ENCODE results near the gene CKLF.
"Not testable (repeated sequence)": the region's sequence is repeated elsewhere in the genome, so short reads cannot be mapped to it uniquely, and the experiment has no call there.

The CKLF gene

DNA sequence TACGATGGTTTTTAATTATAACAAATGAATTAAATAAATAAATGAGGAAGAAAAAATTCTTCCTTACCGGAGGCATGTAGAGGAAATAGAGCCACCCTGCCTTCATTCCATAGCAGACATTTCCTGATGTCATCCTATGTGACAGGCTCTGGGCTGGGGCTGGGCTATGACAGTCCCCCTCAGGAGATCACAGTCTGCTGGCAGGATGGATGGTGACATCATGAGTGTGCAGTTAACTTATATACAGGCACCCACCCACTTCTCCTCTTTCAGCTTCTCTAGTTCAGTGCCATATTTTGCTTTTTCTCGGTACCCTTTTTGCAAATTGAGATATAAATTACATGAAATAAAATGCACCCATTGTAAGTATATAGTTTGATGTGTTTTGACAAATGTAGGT lies 45.7 kb downstream of the CKLF start:
- DNase-seq (ENCODE audit: low read depth) = no peak

DNA sequence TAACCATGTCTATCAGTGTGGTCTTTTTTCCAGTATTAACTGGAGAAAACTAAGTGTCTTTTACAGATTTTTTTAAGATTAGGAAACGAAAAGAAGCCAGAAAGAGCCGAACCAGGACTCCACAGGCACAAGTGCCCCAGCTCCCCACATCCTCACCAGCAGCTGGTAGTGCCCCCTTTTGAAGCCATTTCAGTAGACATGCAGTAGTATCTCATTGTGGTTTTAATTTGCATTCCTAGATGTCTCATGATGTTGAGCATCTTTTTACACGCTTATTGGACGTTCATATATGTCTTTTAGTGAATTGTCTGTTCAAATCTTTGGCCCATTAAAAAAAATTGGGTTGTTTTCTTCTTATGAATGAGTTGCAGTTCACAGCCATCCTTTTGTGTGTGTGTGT lies 47.4 kb downstream of the CKLF start:
- no peak for DNase-seq (ENCODE audit: low read depth)

DNA sequence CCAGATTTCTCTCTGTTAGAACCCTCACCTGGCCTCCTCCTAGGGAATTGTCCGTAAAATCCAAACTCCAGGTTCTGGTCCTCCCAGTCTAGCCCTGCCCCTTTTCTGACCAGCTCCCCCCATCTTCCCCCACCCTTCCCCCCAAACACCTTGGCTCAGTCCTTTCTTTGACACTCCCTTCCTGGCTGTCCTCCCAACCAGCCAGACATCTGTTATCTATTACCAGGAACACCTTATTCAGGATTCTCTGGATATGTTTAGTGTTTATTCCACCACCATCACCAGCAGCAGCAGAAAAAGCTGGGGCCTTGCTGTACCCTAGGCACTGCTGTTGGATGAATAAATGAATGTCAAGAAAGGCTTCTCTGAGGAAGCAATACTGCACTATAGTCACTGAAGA lies 48.1 kb downstream of the CKLF start:
- DNase-seq (ENCODE audit: low read depth) = no peak

DNA sequence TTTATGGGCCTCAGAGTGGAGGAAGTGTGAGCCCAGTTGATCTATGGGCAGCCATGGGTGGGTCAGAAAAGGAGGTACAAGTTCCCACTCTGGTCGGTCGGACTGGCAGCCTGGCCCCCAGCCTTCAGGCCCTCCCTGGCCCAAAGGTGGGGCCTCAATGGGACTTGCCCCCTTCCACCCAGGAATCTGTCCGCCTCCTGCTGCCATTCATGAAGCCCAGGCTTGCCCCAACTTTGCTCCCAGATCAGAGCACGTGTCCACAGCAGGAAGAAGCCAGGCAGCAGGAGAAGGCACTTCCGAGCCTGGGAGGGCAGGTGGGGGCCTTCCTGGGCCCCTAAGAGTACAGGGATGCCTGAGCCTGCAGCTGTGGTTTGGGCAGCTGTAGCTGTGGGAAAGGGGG lies 49.1 kb downstream of the CKLF start:
- no peak for DNase-seq (ENCODE audit: low read depth)

DNA sequence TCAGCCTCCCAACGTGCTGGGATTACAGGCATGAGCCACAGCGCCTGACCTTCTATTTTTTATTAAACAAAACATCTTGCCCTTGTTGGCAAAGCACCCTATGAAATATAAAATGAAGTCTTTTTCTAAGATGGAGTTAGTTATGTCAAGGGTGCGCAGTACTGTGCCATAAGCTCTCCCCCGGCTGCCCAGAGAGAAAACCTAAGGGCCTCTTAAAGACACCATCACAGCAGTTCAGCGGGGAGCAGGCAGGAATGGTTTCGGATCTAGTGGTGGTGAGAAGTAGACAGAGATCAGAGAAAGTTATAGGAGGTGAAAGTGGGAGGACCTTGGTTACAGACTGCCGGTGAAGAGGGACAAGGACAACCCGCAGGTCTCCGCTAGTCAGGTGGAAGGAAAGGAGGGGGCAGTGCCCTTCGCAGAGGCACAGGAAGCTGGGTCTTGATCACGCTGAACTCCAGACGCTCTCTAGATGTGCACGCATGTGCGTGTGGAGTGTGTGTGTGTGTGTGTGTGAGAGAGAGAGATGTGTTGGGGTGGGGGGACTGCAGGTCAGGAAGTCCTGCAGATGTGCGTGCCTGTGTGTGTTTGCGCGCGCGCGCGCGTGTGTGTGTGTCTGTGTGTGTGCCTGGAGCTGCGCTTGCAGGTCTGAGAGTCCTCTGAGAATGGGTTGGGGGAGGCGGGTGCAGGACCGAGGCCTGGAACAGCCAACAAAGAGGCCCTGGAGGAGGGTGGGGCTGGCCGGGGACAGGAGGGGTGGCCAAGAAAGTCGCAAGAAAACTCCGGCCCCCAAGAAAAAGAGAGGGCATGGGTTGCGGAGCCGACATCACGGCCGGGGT lies 51.4 kb downstream of the CKLF start:
- no peak for DNase-seq (ENCODE audit: low read depth)

DNA sequence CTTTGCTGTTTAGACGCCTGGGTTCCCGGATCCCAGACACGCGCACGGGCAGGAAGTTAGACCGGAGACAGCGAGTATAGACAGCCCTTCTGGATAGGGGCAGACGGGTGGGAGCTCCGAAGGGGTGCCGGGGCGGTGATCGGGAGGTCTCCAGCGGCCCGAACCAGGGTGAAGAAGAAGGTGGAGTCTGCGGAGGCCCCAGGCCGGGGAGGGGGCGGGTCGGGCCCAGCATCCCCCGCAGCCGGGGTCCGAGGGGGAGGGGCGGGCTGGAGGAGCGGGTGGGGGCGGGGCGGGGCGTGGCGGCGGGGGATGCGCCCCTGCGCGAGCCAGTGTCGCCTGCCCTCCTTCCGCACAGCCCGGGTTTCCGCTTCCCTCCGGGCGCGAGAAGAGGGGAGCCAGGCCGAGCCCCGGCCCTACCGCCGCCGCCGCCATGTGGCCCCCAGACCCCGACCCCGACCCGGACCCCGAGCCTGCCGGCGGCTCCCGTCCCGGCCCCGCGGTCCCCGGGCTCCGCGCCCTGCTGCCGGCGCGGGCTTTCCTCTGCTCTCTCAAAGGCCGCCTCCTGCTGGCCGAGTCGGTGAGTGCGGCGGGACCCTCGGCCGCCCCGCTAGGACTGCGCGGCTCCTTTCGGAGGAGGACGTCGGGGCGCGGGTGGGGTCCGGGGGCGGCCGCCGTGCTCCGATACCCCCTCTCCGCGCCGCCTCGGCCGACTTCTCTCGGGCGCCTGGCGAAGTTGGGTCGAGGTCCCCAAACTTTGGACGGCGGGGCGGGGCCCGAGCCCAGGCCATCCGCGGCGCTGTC lies 52.2 kb downstream of the CKLF start, which contains the start of gene CMTM3:
Gene CMTM3 (plus strand): TSS at position 329 of the 801 bp plus-strand sequence. CDS start 102 bp downstream, at position 431.
- DNase-seq (ENCODE audit: low read depth) = no peak

DNA sequence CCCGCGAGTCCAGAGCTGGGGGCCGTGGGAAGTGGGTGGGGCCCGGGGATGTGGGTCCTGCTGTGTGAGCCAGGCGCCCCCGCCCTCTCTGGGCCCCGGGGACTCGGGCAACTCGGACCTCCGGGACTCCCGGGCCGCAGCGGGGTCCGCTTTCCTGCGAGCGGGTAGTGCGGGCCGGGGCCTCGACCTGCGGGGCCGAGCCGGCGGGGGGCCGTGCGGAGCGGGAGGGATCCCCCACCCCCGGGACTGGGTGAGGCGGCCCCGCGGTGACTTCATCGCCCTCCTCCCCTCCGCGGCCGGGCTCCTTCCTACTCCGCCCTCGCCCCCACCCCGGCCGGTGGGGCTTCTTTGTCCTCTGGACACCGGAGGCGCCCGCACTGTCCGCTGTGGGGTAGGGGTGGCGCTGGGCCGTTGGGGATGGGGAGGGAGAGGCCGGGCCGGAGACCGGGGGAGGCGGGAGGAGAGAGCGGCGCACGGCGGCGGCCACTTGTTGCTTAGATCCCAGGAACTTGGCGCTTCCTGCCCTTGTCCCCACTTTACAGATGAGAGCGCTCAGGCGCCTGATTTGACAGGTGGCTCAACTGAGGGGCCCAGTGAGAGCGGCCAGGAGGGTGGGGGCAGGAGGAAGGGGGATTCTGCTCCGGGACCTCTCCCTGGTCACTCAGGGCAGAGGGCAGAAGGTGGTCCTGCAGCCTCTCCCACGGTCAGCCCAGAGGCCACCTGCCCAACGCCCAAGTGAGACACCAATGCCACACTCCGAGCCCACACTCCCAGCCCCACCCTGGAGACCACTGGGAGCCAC lies 53.0 kb downstream of the CKLF start:
- DNase-seq (ENCODE audit: low read depth) = no peak

DNA sequence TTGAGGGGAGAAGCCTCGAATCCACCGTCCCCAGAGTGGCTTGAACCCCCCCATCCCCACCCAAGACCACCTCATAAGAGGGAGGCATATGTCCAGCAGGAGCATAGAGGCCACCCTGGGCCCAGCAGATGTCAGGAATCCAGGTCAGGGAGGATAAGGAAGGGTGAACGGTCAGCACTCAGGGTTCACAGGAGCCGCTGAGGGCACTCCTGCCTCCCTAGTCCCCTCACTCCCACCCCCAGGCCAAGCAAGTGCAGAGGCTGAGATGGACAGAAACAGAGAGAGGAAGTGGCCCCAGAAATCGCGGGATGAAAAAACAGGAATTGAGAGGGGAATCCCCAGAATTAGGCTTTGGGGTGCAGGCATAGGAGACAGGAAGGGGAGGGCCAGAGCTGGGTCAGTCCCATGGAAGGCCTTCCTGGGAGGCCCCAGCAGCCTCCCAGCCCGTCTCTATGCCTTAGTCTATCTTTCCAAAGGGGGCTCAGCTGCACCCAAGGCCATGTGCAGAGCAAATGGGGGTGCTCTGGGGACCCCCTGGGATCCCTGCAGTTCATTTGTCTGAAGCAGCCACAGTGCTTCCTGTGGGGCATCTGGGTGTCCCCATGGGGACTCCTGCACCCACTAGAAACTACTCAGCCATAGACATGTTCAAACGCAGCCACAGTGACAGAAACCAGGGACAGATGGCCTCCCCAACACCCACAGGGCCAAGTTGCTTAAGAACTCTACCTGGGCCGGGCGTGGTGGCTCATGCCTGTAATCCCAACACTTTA lies 53.8 kb downstream of the CKLF start:
- DNase-seq (ENCODE audit: low read depth) = no peak

DNA sequence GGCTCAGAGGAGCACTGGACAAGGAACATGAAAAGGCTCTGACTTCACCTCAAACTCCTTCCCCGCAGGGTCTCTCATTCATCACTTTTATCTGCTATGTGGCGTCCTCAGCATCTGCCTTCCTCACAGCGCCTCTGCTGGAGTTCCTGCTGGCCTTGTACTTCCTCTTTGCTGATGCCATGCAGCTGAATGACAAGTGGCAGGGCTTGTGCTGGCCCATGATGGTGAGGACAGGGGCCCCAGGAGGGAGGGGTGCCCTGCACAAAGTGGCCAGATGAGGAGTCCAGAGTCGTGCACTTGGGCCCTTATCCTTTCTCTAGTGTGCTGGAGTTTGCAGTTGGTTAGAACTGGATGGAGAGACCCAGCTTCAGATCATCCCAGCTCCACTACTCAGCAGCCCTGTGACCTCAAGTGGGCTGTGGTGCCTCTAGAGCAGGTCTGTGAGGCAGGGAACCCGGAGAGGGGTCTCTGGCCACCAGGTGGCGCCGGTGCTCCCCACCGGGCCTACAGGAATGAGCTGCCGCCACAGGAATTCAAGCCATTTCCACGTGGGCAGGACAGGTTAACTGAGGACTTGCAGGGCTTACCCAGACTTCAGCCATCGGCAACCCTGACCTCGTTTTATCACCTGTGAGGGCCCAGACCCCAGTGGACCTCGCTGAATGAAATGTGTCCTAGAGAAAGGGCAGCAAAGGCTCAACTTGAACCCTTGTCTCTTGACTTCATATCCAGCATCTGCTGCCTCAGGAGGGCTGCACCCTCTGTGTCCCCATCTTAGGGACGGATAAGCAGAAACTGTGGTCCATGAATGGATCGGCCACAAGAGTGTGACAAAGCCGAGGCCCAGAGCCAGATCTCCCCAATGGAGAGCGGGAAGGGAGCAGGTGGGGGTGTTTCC lies 56.1 kb downstream of the CKLF start:
- DNase-seq (ENCODE audit: low read depth) = peak; percentile 70

DNA sequence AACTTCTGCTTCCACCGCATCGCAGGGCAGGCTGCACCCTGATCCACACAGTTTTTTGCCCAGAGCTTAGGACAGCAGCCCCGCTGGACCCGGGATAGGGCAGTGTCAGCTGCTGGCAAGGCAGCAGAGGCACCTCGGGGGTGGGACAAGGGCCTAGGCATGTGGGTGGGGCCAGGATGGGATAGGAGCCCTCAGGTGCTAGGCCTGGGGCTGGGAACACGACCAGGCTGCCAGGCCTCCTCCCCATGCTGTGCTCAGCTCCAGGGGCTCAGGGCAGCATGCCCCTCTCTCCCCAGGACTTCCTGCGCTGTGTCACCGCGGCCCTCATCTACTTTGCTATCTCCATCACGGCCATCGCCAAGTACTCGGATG lies 56.7 kb downstream of the CKLF start:
- no peak for DNase-seq (ENCODE audit: low read depth)

DNA sequence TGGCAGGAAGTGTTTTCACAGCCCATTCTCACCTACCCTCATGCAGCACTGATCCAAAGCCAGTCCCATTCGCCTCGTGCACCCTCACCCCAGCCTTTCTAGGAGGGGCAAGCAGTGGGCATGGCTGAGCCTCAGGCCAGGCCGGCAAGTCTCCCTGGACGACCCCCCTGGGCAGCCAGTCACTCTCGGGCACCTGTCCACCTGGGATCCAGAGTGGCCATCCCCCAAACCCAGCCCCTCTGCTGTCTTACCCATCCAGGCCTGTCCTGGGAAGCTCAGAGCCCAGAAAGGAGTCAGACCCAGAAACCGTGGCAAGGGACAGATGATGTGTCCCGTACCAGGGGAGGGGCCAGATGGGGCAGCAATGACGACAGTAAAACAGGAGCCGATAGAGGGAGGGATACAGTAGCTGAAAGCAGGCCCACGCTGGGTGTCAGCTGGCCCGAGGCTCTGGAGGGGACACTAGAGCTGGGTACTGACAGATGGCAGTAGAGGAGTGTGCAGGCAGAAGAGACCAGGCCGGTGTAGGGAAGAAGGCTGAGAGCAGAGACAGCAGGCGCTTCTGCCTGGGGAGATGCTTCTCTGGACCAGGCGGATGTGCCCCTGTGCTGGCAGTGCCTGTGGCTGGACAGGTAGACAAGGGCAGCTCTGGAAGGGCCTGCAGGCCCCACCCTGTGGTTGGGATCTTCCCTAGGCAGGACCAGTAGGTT lies 57.9 kb downstream of the CKLF start:
- no peak for DNase-seq (ENCODE audit: low read depth)

DNA sequence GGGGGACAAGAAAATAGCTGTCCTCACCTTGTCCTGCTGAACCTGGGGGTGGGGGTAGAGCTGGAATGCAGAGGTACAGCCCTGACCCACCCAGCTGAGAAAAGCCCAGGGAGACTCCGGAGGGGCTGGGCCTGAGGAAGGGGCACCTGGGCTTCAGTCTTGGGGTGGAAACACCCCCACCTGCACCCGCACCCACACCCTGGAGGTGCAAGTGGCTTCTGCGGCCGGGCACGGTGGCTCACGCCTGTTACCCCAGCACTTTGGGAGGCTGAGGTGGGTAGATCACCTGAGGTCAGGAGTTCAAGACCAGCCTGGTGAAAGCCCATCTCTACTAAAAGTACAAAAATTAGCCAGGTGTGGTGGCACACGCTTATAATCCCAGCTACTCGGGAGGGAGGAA lies 59.5 kb downstream of the CKLF start:
- not testable (repeated sequence) for DNase-seq (ENCODE audit: low read depth)

DNA sequence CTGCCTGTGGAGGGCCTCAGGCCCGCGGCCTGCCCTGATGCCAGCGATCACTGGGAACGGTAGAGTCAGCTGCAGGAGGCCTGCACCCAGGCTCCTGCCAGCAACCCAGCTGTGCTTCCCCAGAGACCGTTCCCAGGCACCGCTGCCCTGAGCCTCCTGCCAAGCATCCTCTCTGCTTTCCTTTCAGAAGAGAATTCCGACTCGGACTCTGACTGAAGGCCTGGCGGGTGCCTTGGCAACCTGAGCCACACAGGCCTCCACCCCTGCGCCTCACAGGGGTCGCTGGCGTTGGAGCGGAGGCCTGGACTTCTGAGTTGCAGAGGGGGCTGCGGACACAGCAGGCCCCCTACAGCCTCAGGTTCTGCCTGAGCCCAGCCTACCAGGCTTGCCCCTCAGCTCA lies 60.0 kb downstream of the CKLF start:
- no peak for DNase-seq (ENCODE audit: low read depth)

DNA sequence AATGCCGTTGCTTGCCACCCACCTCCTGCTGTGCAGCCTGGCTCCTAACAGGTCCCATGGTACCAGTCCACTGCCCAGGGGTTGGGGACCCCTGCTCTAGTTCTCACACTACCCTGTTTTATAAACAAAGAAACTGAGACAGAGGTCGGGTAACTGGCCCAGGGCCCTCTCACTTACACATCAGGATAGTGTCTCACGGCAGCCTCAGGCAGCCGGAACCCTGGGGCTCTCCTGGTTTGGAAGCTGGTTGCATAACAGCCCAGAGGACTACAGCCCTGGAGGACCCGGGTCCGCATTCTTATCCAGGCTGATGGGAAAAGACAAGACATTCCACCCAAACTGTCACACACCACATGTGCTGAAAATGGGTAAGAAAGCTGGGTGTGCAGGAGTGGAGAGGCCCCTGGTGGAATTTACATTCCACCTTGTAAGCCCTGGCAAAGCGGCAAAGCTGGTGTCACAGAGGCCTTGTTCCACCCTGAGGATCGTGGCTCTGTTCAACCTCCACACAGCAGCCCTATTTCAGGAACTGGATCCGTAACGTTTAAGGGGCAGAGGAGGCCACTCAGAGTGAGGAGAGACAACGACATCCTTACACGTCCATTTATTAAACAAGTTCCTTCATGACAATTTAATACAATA lies 61.9 kb downstream of the CKLF start:
- DNase-seq (ENCODE audit: low read depth) = no peak
